ENCODE measurements around the gene C1QTNF9. TPM values are rescaled to one million over a fixed set of nuclear protein-coding genes. Genes with fewer than 3 reads are reported as not detected.

Gene C1QTNF9, protein sequence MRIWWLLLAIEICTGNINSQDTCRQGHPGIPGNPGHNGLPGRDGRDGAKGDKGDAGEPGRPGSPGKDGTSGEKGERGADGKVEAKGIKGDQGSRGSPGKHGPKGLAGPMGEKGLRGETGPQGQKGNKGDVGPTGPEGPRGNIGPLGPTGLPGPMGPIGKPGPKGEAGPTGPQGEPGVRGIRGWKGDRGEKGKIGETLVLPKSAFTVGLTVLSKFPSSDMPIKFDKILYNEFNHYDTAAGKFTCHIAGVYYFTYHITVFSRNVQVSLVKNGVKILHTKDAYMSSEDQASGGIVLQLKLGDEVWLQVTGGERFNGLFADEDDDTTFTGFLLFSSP
- total RNA-seq = not detected in 2 replicates

DNA sequence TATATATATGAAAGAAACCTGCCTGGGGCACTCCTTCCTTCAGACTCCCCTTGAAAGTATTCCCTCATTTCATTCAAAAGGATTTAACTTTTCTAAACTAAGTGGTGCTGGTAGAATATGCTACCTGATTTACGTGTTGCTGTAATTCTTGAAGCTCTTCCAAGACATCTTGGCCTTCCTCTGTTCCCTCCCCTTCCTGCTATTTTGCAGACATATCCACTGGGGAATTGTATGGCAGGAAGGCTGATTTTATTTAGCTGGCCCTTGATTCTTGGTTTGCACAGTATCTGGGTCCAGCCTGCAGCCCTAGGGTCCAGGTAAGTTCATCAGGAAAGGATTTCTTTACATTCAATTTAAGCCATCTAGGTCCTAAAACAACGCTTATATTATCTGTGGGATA lies at the start of gene C1QTNF9:
Gene C1QTNF9, plus strand, starts transcription at position 281 of the 400 bp plus-strand sequence. CDS start 6,424 bp downstream, outside the sequence.
- intact Hi-C loops (cut with micrococcal nuclease) = loop anchor here (10.0 kb wide), 1 partner anchor 246 kb away; no protein-coding TSS in a partner anchor

DNA sequence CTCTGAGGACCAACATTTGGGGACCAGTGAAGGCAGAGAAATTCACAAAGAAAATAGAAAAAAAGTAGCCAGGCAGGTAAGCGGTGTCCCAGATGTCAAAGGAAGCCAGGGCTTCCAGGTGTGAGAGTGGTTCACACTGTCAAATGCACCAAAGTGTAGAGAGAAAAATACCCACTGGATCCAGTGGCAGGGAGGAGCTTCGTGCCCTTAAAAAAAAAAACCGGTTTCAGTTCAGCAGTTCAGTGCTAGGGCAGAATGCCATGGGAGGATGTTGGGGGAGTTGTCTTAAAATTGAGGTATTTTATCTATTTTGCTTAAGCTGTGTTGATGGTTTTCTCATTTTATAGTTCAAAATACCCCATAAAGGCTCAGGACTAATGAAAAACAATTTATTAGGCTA lies 47.8 kb upstream of the C1QTNF9 start:
- intact Hi-C loops (cut with micrococcal nuclease) = loop anchor here (5.0 kb wide), 1 partner anchor 1961 kb away; the partner anchor contains the start of gene RNF6

DNA sequence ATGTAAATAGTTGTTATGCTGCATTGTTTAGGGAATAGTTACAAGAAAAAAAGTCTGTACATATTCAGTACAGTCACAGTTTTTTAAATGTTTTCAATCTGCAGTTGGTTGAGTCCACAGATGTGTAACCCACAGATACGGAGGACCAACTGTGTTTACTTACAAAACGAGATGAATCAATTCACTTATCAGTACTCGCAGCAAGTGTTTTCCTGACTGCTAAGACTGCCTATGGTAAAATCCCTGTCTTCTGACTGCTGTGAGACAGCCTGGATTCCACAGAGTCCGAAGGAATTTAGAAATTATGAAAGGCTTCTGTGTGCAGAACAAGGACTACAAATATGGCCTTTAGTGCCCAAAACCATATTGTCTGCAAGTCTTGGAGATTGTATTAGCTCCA lies 45.7 kb upstream of the C1QTNF9 start:
- intact Hi-C loops (cut with micrococcal nuclease) = loop anchor here (1.0 to 5.0 kb wide), 2 partner anchors 8 to 1959 kb away; partner anchors contain the start of gene RNF6

DNA sequence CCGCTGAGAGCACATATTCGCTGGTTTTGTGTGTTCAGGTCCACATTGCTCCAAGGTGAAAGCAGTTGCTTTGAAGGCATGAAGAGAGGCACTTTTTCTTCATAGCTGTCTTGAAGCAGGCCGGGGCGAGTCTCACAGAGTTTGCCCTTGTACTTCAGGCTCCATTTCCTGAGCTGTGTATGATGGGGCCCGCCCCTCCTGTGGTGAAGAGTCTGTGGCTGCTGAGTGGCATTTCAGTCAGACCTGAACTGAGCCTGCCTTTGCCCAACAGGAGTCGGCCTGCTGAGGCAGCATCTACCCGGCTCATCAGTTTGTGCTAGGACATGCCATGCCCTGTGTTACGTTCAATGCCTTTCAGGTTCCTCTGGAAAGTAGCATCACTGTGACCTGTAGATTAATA lies 44.4 kb upstream of the C1QTNF9 start:
- intact Hi-C loops (cut with micrococcal nuclease) = loop anchor here (1.0 to 5.0 kb wide), 3 partner anchors 9 to 1957 kb away; partner anchors contain the start of gene RNF6

DNA sequence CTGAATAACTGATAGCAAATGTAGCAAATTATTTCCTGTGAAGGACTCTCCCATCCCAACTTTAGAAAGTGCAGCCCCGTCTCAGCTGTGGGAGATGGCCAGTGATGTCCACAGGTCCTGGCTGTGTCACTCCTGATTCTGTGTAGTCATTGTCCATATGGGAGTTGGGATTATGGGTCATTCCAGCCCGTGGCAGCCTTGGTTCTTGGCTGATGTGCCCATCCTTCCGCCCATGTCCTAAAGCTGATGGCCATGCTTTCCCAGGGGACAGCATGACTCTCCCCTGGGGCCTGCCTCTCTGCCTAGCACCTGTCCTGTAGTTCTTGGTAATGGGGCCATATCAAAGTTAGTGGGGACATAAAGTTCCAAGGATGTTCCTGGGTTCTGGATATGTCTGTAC lies 43.9 kb upstream of the C1QTNF9 start:
- intact Hi-C loops (cut with micrococcal nuclease) = loop anchor here (1.0 kb wide), 2 partner anchors 9 to 14 kb away; no protein-coding TSS in a partner anchor

DNA sequence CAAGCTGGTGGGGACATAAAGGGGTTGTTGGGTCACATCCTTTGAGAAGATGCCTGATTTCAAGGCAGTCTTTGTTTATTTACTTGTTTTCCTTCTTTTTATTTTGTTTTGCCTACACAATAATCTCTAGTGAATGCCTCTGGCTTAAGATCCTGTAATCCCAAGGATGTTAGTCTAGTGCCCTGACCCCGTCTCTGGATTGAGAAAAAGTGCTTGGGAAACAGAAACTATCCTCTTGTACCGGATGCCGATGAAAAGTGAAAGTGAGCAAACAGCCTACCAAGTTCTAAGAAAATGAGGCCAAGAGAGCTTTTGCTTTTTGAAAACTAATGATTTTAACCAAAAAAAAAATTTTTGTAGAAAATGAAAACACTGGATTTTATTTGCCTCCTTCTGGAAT lies 42.1 kb upstream of the C1QTNF9 start:
- intact Hi-C loops (cut with micrococcal nuclease) = loop anchor here (2.0 kb wide), 1 partner anchor 300 kb away; no protein-coding TSS in a partner anchor

DNA sequence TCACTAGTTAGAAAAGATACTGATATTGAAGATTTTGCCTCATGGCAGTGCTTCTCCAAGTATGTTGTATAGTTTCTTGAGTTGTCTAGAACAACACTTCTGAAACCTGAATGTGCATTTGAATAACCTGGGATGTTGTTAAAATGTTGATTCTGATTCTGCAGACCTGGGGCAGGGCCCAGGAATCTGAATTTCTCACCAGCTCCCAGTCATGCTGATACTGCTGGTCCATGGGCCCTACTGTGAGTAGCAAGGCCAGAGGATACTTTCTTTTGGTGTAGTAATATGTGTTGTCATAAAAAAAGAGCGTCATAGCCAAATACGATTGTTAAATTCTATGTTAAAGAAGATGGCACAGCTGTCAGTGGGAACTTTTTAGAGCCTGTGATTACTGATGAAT lies 41.6 kb upstream of the C1QTNF9 start:
- intact Hi-C loops (cut with micrococcal nuclease) = loop anchor here (2.0 kb wide), 1 partner anchor 301 kb away; no protein-coding TSS in a partner anchor

DNA sequence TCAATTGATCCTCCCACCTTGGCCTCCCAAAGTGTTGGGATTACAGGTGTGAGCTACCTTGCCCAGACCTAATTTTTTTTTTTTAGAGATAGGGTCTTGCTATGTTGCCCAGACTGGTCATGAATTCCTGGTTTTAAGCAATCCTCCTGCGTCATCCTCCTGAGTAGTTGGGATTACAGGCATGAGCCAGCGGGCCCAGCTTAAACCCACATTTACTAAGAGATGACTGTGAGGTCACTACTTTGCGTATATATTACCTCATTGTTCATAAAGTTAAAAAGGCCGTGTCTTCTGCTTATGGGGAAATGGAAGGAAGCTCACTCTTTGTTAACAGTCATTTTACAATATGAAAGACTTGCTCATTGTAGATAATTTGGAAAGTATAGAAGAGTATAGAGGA lies 39.6 kb upstream of the C1QTNF9 start:
- intact Hi-C loops (cut with micrococcal nuclease) = loop anchor here (2.0 to 5.0 kb wide), 6 partner anchors 41 to 1032 kb away; partner anchors contain the start of genes MTMR6, NUP58 and PARP4

DNA sequence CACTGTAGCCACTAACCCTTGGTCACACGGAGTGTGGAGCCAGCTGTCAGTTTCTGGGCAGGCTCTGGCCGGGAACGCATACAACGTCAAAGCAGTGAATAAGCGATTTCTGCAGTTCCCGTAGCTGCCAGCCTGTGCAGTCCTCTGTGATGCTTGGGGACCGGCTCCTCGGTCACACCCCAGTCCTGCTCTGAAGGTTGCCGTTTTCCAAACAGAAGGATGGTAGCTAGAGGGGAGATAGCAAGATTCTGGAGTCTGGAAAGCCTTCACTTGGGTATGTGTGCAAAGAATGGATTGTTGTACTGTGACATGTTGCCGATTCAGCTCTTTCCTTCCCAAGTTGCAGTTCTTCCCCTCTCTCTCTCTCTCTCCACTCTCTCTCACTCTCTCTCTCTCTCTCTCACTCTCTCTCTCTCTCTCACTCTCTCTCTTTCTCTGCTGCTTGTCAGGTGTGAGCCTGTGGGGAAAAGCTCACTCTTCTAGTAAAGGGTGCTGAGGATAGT lies 38.7 kb upstream of the C1QTNF9 start:
- intact Hi-C loops (cut with micrococcal nuclease) = loop anchor here (1.0 to 5.0 kb wide), 10 partner anchors 7 to 1032 kb away; partner anchors contain the start of genes MTMR6, NUP58, PARP4 and SPATA13

DNA sequence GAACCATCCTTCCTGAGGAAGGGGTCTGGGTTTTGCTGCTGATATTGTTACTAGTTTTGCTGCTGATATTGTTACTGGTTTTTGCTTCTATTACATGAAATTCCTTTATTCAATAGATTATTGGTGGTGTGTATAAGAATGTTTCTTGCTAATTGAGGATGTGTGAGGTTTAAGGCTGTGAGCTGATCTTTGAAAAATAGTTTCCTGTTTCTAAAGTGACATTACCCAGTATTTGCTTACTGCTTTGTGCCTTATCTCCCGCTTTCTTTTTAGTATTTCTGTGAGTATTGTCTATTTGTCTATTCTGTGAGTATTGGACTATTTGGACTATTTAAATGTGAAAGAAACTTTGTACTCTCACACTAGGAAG lies 38.2 kb upstream of the C1QTNF9 start:
- intact Hi-C loops (cut with micrococcal nuclease) = loop anchor here (1.0 to 5.0 kb wide), 10 partner anchors 8 to 1031 kb away; partner anchors contain the start of genes MTMR6, NUP58, PARP4 and SPATA13

DNA sequence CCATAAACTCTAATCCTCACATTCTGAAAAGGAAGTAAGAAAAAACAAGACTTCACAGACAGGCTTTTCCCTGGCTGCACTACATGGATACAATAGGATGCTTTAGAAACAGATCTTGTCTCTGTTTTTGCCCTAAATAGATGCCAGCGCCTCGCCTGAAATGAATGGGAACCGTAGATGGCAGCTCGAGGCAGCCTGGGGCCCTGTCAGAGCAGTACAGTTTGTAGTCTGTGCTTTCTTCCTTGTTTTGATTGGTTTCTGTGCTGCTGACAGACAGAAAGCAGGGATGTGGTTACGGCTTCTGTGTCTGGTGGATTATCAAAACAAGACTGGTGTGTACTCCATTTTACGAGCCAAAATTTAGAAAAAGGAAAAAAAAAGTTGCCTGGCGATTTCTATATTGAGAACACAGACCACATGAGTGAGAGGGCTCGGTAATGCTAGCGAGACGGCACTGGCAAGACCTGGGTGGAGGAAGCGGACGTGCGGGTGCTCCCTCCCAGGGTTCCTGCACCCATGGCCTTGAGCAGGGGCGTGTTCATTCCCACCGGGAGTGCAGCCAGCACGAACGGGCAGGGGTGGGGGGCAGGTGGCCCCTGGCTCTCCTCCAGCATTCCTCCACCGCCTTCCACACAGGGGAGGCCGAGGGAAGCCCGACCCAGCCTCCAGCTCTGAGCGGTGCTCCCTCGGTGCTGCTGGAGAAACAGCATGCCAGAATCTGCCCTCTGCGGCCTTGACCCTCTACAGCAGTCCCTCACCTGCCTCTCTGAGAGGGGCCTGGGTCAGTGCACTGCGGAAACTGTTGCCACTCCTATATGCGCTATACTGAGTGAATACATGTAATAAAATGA lies 37.6 kb upstream of the C1QTNF9 start:
- intact Hi-C loops (cut with micrococcal nuclease) = loop anchor here (1.0 to 5.0 kb wide), 10 partner anchors 9 to 1030 kb away; partner anchors contain the start of genes MTMR6, NUP58, PARP4 and SPATA13

DNA sequence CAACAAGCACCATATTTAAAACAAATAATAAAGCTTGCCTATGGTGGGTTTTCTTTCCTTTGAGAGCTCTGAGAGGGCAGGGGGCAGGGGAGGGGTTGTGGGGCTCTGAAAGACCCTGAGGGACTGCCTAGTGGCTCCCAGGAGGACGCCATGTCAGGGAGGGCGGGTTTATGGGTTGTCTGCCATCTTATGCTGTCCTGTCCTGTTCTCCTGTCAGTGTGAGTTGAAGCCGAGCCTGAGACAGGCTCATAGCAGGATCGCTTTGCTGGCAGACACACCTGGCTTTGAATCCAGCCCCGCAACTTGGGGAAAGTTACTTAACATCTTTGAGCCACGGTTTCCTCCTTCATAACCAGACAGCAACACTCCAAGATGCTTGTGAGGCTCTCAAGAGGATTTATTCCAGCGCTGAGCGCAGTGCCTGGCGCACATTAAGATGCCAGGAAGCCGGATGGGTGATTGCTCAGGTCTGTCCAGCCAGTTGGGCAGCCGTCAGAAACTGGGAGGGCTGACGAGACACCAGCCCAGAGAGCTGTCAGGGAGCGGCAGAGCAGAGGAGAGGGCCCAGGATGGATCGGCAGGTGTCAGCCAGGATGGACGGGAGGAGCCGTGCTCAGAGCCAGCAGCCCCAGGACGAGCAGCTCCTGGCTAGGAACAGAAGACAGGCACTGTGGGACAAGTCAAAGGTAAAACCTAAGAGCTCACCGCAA lies 36.8 kb upstream of the C1QTNF9 start:
- intact Hi-C loops (cut with micrococcal nuclease) = loop anchor here (5.0 kb wide), 4 partner anchors 190 to 1030 kb away; partner anchors contain the start of genes MTMR6 and NUP58

DNA sequence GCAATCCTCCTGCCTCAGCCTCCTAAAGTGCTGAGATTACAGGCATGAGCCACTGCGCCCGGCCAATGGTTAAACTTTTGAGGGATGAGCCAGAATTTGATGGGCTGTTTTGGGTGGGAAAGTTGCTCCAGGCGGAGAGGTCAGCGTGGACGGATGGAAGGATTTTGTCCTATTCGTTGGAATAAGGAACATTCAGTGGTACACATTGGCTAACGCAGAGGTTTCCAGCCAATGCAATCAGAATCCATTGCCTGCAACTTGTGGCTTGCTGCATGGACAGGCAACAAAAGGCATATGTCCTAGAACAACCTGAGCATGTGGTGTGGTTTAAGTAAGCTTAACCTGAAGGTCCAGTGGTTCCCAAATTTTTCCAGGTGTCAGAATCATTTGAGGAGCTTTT lies 35.5 kb upstream of the C1QTNF9 start:
- intact Hi-C loops (cut with micrococcal nuclease) = loop anchor here (1.0 to 5.0 kb wide), 6 partner anchors 9 to 1028 kb away; partner anchors contain the start of genes MTMR6 and NUP58

DNA sequence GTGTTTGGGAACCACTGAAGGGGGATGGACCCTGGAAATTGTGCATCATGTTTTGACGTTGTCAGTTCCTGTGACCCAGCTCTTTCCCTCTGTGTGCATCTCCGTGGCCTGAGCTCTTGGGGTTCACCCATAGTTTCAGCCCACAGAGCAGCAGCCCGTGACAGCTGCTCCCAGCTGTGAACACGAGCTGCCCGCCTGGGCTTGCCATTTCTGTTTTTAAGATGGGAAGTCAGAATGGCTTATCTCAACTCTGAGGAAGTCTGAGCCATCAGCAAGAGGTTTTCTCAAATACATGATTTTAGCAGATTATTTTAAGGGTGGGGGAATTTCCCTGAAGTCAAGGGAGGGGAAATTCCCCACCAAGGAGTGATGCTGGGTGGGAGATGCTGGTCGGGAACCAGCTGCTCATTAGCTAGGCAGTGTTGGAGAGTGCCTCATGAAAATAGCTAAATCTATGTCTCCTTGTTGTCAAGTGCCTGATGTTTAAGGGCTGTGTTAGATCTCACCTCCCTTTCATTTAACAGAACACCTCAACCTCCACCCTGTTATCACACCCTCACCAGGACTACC lies 34.8 kb upstream of the C1QTNF9 start:
- intact Hi-C loops (cut with micrococcal nuclease) = loop anchor here (1.0 to 5.0 kb wide), 6 partner anchors 9 to 1028 kb away; partner anchors contain the start of genes MTMR6 and NUP58

DNA sequence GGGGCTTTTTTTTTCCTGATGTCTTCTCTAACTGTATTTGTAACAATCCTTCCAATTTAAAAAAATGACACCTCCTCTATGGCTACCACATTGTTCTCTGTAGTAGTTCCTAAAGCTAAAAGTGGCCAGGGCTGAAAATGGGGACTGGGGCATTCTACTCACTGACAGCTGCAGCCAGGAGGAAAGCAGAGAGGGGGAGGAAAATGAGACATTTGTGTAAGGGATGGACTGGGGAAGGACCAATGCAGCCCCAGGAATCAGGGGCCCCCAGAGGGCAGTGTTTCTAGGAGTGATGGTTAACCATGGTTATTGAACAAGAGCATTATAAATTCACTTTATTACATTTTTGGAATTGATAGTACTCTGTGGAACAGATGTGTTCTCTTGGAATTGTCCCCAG lies 34.3 kb upstream of the C1QTNF9 start:
- intact Hi-C loops (cut with micrococcal nuclease) = loop anchor here (2.0 kb wide), 1 partner anchor 648 kb away; a partner anchor contains a TSS

DNA sequence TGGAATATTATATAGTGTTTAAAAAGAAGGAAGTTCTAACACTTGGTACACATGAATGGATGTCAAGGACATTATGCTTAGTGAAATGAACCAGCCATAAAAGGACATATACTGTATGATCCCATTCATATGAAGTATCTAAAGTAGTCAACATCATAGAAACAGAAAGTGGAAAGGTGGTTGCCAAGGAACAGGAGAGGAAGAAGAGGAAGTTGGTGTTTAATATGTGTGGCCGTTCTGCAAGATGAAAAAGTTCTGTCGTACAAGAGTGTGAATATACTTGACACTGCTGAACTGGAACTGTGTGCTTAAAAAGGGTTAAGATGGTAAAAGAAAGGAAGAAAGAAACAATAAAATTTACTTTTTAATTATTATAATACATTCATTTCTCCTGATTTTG lies 33.1 kb upstream of the C1QTNF9 start:
- intact Hi-C loops (cut with micrococcal nuclease) = no loop called here

DNA sequence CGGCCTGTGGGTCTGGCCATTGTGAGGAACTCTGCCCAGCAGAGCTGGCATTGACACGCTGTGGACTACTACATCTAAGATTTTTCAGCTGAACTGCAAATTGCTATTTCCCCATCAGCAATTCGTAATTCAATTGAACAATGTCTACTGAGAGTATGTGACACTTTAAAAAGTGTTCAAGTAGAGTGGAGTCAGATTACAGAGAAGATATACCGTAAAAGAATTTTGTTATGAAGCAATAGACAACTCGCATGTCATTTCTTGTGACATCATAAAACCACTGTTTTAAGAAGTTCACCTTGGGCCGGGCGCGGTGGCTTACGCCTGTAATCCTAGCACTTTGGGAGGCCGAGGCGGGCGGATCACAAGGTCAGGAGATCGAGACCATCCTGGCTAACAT lies 32.5 kb upstream of the C1QTNF9 start:
- intact Hi-C loops (cut with micrococcal nuclease) = no loop called here

DNA sequence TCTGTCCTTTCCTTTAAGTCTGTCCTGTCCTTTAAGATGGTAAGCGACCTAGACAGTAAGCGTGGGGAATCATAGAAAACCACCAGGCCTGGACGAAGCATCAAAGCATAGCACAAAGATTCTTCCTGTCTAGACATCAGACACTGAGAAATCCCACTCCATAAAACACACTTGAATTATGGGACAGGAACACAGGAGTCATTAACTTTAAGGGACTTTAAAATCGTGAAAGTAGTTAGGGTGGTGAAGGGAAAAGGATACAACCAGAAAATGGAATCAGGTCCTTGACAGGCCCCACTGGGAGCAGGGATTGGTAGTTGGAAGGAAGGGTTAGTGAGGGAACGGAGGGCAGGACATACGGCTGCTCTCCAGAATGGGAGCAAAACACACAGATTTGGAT lies 31.6 kb upstream of the C1QTNF9 start:
- intact Hi-C loops (cut with micrococcal nuclease) = no loop called here

DNA sequence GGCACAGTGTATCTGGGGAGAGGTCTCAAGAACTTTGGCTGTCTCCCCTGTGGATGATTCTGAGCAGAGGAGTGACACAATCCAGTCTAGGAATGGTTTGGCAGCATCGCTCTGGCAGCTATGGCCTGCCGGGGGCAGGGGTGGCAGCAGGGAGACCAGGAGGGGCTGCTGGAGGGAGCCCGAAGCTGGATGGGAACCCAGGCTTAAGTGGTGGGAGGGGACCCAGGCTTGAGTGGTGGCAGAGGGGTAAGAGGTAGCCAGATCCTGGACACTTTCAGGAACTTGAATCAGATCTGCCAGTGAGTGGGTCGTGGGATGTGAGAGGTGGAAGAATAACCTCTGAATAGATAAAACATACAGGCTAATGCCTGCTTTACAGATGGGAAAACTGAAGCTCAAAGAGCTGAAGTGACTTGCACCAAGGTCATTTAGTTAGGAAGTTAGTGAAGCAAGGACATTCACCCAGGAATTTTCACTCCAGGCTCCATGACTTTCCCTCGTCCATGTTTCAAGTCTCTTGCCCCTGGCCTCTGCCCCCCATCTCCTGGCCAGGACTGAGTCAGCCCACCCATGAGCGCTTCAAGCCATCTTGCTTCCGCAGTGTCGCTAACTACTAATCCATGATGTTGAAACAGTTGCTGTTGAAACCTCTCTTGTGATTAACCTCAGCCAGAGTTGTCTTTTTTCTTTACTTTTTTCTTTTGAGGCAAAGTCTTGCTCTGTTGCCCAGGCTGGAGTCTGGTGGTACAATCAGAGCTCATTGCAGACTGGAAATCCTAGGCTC lies 29.9 kb upstream of the C1QTNF9 start:
- intact Hi-C loops (cut with micrococcal nuclease) = no loop called here
